KOPT-K1 (cell line): Measurements from ENCODE around the gene PHOX2B.
"Not testable (repeated sequence)": the region's sequence is repeated elsewhere in the genome, so short reads cannot be mapped to it uniquely, and the experiment has no call there.

Experiments used
- H3K27ac ChIP-seq: fragments of 200-600 bp; sonication (generic); 2 replicates; pipeline ENCODE4 v1.5.1; 2016; ENCODE audit warnings: antibody characterized with exemption, mild to moderate bottlenecking, low read depth, low read length; ENCODE audit not compliant: poor library complexity, severe bottlenecking
- H3K36me3 ChIP-seq: fragments of 200-600 bp; sonication (generic); 2 replicates; pipeline ENCODE4 v1.5.1; 2017; ENCODE audit warnings: antibody characterized with exemption, mild to moderate bottlenecking, low read length, moderate library complexity; ENCODE audit not compliant: insufficient read depth
- H3K9me3 ChIP-seq: fragments of 200-600 bp; sonication (generic); 2 replicates; pipeline ENCODE4 v1.5.1; 2017; ENCODE audit warnings: antibody characterized with exemption, low read length, mild to moderate bottlenecking; ENCODE audit not compliant: insufficient read depth, poor library complexity, severe bottlenecking

PHOX2B gene

DNA sequence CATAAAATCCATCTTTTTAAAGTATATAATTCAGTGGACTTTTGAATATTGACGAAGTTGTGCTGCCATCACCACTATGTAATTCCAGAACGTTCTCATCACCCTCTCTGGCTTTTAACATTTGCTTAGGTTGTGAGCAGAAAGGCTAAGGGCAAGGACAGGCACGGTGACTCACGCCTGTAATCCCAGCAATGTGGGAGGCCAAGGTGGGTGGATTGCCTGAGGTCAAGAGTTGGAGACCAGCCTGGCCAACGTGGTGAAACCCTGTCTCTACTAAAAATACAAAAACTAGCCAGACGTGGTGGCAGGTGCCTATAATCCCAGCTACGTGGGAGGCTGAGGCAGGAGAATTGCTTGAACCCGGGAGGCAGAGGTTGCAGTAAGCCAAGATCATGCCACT, 11.0 kb downstream of the PHOX2B start:
- not testable (repeated sequence) for H3K36me3 ChIP-seq, H3K9me3 ChIP-seq, H3K27ac ChIP-seq

DNA sequence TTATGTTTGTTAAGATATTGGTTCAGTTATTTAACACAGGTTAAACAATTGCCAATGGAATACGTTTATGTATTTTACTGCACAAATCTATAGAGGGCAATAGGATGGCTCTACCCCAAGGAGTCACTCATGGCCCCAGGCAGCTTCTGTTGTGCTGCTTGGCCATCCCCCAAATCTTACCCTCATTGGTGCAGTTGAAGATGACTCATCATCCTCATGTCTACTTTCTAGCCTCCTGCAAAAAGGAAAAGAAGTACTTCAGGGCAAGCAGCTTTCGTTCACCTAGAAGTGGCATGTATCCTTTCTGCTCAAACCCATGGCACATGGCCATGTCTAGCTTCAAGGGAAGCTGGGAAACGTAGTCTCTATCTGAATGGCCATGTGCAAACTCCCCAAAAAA, 14.2 kb downstream of the PHOX2B start:
- H3K27ac ChIP-seq = no peak overlapping the region
- no peaks in the 10 kb centered on the region for H3K36me3 ChIP-seq
- no peaks in the 10 kb centered on the region for H3K9me3 ChIP-seq

GRCh38 chr4:41731569-41732126, 16.9 kb downstream of the PHOX2B start:
- no peaks in the 10 kb centered on the region for H3K9me3 ChIP-seq
- H3K36me3 ChIP-seq = no peaks in the 10 kb centered on the region
- no peak overlapping the region for H3K27ac ChIP-seq

GRCh38 chr4:41728573-41728913, 20.0 kb downstream of the PHOX2B start:
- no peaks in the 10 kb centered on the region for H3K36me3 ChIP-seq
- no peak overlapping the region for H3K27ac ChIP-seq
- H3K9me3 ChIP-seq = peaks cover 9% of the 10 kb centered on the region

DNA sequence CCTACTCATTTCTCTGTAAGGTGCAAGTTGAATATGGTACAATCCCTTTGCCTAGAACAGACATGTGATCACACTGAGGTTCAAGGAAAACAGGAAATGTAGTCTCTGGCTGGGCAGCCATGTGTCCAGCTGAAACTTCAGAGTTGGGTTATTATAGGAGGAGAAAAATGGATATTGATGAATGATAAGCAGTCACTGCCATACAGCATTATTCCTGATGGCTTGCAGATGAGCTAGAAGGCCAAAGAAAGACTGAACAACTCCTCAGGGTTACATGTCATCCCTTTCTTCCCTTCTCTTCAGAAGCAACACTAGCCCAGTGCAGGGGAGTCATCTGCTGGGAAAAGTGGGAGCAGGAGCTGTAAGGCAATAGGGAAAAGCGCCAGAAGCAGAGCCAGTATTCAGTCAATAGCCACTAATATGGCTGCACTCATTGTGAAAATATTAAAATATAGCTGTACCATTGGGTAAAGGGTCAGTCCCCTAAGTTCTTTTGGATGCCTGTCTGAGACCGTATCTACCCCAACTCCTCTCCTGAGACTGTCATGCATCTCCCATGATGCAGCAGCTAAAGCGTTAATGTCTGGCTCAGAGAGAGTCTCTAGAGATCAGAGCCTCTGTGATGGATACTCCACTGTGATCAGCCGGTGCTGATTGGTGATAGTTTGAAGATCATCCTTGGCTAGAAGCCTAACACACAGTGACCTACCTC, 20.5 kb downstream of the PHOX2B start:
- H3K27ac ChIP-seq = no peak overlapping the region
- no peaks in the 10 kb centered on the region for H3K36me3 ChIP-seq
- H3K9me3 ChIP-seq = peaks cover 9% of the 10 kb centered on the region

DNA sequence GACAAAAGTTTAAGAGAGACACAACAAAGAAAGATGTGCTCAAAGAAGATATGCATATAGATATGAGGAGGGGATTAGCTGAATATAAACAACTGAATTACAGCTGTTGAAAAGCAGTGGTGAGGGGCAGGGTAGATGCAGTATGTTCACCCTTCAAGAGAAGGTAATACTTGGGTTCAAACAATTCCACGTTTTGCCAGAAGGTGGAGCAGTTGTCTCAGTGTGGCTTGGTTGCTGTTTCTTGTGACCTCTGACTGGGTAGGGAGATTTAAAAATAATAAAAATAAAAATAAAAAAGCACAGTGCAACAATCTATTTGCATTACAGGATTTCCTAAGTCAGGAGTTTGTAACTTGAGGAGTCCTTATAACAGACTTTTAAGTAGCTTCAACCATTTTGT, 23.3 kb downstream of the PHOX2B start:
- no peak overlapping the region for H3K27ac ChIP-seq
- peaks cover 9% of the 10 kb centered on the region for H3K9me3 ChIP-seq
- H3K36me3 ChIP-seq = no peaks in the 10 kb centered on the region

GRCh38 chr4:41723286-41723685, 25.2 kb downstream of the PHOX2B start:
- no peak overlapping the region for H3K27ac ChIP-seq
- no peaks in the 10 kb centered on the region for H3K36me3 ChIP-seq
- peaks cover 9% of the 10 kb centered on the region for H3K9me3 ChIP-seq

- H3K27ac ChIP-seq = no peak overlapping the region
- peaks cover 9% of the 10 kb centered on the region for H3K9me3 ChIP-seq
- no peaks in the 10 kb centered on the region for H3K36me3 ChIP-seq
Observed at GRCh38 chr4:41722181-41722580, 26.3 kb downstream of the PHOX2B start.

DNA sequence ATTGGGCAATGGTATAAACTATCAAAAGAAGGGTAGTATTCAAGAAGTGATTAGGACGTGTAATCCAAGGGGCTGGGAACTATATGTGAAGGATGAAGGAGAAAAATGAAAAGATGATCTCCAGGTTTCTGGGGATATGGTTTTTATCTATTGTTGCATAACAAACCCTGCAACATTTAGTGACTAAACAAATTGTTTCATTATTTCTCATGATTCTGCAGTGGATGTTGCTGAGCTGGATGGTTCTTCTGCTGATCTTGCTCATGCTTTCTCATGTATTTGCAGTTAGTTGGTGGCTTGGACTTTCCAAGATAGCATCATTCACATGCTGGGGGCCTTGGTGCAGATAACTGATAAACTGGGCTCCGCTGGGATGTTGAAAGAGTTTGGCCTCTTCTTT, 29.1 kb downstream of the PHOX2B start:
- Histone ChIP-seq H3K27ac (no peak overlapping the region), H3K9me3 (no peaks in the 10 kb centered on the region), H3K36me3 (no peaks in the 10 kb centered on the region)

DNA sequence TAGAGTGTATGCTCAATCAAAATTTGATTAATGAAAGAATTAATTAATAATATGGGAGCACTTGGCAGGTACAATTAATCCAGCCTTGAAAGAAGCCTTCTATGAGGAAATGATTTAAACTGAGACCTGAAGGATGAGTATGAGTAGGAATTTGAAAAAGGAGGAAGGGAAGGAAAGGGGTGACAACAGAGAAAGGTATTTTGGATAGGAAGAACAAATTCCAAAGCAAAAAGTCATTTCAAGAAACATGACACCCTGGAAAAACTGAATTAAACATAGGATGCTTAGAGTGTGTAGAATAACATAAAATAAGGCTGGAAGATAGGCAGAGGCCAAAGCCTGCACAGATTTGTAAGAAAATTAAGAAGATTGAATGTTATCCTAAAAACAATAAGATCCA, 29.6 kb downstream of the PHOX2B start:
- H3K27ac ChIP-seq = no peak overlapping the region
- H3K9me3 ChIP-seq = no peaks in the 10 kb centered on the region
- H3K36me3 ChIP-seq = no peaks in the 10 kb centered on the region

DNA sequence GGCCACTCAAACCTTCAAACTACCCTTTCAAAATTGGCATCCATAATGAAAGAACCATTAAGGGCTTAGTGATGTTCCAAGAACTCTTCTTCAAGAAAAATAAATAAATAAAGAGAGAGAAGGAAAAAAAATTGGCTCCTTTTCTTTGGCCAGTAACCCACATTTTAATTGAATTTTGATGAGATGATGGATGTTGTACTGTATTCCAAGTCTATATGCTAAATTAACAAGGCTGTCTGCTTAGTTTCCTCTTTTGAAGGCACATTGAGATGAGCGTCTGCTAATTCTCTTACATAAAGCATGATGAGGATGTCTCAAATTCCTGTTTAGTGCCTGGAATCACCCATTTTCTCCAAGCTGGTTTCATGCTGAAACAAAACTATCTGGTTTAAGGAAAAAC, 33.4 kb downstream of the PHOX2B start:
- Histone ChIP-seq H3K36me3 (no peaks in the 10 kb centered on the region), H3K27ac (no peak overlapping the region), H3K9me3 (no peaks in the 10 kb centered on the region)

DNA sequence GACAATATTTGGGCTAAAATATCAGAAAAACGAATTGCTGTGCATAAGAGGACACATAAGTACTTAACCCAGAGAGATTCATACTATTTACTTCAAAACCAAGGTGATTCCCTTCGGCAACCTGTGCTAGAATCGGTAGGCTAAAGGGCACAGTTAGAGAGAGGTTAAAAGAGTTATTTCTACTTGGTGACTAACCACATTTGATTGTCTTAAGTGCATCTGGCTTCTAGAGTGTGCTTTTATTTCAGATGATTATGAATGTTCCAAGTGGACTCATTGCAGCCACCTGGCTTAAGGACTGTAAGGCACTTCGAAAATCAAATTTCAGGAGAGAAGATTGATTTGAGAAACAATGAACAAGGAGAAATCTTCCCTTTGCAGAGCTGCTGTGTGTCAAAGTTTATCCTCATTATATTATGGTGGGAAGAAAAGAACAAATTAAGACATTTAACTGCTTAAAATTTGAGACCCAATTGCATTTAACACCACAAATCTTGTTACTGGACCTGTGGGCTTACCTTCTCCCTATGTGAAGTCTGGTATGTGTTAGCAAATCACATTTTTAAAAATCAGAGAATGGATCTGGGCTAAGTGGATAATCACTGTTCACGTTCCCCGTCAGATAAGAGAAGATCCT, 34.0 kb downstream of the PHOX2B start:
- no peak overlapping the region for H3K27ac ChIP-seq
- H3K36me3 ChIP-seq = no peaks in the 10 kb centered on the region
- H3K9me3 ChIP-seq = no peaks in the 10 kb centered on the region

GRCh38 chr4:41713768-41714167, 34.8 kb downstream of the PHOX2B start:
- Histone ChIP-seq H3K27ac (no peak overlapping the region), H3K9me3 (no peaks in the 10 kb centered on the region), H3K36me3 (no peaks in the 10 kb centered on the region)

DNA sequence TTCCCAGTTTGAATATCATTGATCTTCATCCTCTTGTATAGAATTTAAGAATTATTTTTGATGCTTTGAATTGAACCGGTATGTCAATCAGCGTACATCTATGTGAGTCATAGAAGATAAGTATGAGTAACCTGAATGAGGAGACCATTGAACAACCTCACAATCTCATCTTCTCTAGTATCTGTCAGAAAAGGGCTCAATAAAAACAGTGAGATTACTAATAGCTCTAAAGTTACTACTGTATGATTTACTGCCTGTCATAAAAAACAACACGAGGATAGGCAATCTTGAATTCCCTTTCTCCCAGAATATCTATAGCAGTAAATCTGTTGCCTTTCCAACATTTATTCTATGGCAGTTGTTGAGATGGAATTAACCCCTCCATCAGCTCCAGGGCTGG, 36.1 kb downstream of the PHOX2B start:
- Histone ChIP-seq H3K27ac (no peak overlapping the region), H3K36me3 (no peaks in the 10 kb centered on the region), H3K9me3 (no peaks in the 10 kb centered on the region)

DNA sequence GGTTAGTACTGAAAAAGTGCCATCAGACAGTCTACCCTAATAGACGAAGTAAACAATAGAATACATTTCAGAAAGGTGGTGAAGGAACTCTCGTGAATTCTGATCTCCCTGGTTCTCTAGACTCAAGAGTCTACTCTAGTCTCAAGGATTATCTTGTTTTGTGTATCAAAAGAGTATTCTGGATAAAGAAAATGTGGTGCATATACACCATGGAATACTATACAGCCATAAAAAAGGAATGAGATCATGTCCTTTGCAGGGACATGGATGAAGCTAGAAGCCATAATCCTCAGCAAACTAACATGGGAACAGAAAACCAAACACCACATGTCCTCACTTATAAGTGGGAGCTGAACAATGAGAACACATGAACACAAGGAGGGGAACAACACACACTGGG, 36.9 kb downstream of the PHOX2B start:
- H3K9me3 ChIP-seq, H3K36me3 ChIP-seq, H3K27ac ChIP-seq: not testable (repeated sequence)

GRCh38 chr4:41709844-41710481, 38.6 kb downstream of the PHOX2B start:
- no peaks in the 10 kb centered on the region for H3K9me3 ChIP-seq
- no peak overlapping the region for H3K27ac ChIP-seq
- no peaks in the 10 kb centered on the region for H3K36me3 ChIP-seq
